GM19035 (cell line): ENCODE measurements around the gene PIK3IP1.
"Not testable (repeated sequence)": the region's sequence is repeated elsewhere in the genome, so short reads cannot be mapped to it uniquely, and the experiment has no call there.

Source experiments
- ATAC-seq: cut with Tn5 transposase; IDR thresholded peaks from one replicate; pipeline ENCODE4 v1.9.1; 2021; ENCODE audit not compliant: unreplicated experiment

Gene PIK3IP1, protein sequence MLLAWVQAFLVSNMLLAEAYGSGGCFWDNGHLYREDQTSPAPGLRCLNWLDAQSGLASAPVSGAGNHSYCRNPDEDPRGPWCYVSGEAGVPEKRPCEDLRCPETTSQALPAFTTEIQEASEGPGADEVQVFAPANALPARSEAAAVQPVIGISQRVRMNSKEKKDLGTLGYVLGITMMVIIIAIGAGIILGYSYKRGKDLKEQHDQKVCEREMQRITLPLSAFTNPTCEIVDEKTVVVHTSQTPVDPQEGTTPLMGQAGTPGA

DNA sequence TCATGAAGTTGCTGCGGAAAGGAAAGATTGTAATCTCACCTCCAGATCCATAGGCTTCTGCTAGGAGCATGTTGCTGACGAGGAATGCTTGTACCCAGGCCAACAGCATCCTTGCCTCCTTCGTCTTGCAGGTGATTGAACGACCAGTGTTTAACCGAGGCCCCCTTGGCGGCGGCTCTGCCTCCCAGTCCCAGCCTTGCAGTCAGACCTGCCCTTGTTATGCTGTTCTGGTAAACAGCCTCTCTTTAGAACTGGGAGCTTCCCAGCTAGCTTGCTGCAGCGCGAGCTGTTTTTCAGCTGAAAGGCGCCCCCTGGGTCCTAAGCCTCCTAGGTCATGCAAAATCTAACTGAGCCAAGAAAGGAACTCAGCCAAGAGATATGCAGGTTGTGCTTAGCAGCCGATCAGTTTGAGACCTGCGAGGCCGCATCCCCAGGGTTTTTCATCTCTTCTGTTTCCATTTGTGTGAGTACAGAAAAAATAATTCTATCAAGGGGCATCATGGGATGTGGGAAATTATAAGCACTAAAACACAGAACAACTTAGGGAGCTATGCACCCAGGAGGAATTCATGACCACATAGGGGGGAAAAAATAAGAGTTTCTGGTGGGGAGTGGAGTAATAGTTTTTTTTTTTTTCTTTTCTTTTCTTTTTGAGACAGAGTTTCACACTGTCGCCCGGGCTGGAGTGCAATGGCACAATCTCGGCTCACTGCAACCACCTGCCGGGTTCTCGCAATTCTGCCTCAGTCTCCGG lies at the start of gene PIK3IP1:
TSS of gene PIK3IP1 (minus strand) at position 253 of the 754 bp plus-strand sequence. CDS start at position 109, 144 bp downstream.
- ATAC-seq: no peak

DNA sequence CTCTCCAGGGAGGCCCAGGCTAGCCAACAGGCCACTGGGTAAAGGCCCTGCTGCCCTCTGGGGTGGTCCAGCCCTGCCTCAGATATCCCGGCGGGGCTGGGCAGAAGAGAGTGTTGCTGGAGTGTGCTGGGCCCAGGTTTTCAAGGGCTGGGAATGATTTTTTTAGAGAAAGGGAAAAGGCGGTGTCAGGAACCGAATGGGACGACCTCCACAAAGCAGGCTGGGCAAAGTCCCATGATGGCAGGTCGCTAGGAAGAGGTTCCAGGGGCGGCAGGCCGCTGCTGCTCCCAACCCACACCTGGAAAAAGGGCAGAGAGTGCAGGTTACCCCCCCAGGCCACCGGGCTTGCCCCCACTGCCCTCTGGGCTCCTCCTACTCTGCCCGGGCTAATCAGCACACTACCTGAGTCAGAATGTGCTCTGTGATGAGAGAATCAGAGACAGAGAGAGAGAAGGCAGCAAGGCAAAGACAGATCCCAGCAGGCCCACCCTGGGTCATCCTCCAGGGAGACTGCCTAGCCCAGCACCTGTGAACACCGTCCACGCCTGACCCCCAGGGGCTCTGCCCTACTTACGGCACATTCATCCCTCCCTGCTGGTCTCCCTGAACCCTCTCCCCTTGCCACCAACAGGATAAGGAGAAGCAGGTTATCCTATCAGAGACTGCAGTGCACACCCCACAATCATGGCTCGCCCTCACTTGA lies 49.2 kb upstream of the PIK3IP1 start:
- no peak for ATAC-seq

DNA sequence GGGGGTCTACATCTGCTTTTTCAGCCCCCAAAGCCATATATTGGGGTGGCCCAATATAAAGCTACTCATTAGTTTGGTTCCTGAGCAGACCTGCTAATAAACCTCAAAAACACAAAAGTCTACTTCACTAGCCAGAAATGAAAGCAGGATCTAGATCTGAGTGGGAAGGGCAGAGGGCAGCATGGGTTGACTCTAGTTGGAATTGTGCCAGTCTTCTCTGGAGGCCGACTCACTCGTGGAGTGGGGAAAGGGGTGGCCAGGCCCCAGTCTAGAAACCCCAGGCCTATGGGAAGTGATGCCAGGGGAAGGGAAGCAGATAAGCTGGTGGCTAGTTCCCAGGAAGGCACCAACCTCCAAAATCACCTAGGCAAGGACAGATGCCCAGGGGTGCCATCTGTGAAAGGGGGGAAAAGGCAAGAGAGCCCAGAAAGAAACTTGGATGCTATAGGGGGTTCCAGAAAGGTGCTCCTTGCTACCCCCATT lies 48.5 kb upstream of the PIK3IP1 start:
- no peak for ATAC-seq

DNA sequence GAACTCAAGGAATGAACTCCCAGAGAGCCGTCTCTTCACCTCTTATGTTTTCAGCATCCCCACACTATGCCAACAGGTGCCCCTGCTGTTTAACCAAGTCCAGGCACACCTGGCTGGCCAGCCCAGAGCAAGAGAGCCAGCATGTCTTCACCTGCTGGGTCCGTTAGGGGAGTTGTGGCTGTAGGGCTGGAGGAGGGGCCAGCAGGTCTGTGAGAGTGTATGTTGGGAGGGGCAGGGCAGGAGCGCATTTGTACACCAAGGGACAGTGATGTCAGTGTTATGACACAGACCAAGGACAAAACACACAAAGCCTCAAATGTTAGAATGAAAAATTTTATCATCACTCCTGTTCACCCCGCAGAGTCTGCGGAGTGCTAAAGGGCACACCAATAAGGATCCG lies 48.1 kb upstream of the PIK3IP1 start:
- no peak for ATAC-seq

DNA sequence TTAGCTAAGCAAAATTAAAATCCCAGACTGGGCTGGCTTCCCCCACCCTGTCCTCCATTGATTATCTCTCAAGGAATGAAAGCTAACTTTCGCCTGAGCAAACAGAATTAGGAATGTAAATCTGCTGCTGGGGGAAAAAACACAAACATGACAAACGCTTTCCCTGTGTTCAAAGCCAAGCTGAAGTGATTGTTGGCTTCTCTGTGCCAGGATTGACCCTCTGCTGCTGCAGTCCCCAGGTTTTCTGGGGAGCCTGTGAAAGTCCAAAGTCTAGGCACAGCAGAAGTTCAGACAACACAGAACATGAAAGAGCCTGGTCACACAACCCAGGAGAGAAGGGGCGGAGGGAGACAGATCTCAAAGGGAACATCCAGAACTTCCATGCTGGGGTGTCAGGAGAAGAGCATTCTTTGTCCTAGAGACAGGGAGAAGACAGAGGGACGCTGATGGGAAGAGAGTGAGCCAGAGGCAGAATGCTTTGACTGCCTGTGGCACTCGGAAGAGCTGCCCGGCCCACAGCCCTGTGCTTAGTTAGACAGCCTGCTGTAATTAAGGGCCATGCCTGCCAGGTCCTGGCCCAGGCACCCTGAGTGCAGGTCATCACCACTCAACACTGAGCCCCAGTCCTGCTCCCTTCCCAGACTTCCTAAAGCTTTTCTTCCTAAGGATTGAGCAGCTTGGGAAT lies 47.0 kb upstream of the PIK3IP1 start:
- ATAC-seq: no peak

DNA sequence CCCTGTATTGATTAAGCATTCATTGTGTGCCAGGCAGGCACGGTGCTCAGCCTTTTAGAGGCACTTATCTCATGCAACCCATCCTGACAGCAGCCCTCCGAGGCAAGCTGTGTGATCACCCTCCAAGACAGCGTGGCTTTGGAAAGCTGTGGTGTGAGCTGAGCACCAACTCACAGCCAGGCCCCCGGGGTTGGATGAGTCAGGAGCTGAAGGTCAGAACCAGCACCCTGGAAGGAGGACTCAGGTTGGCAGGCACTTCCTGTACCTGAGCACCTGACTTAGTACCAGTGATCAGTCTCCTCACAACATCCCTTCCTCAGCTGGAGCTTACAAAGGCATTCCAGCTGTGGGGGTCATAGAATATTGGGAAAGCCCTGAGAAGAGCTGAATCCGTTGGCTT lies 44.9 kb upstream of the PIK3IP1 start:
- no peak for ATAC-seq

DNA sequence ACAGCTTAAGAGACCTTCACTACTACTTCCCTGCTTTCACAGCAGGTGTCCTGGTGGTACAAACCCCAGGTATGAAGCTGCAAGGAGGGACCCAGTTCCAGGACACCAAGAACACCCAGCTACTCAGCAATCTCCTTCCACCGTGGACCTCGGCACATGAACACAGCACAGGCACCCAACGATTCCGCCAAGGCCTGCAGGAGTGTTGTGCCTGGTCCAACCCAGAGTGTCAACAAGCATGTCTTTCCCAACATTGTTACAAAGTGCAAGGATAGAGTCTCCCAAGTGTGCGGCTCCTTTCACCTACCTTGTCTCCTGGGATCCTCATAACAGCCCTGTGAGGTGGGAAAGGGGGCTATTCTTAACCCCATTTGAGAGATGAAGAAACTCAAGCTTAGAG lies 42.0 kb upstream of the PIK3IP1 start:
- no peak for ATAC-seq

DNA sequence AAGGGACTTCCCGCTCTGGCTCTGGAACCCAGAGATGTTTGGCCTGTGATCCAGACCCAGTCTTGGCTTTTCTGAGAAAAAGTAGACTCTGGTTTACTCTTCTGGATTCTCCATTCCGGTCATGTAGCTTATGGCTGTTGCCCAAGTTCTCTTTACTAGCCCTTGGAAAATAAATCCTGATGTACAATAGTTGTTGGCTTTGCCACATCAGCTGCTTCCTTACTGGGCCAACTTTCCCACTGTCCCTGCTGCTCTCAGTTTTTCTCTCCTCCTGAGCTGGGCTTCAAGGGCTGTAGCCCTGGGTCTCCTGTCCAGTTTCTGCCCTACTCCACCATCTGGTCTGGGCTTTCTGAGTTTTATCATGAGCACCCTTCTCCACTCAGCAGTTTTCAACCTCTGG lies 41.4 kb upstream of the PIK3IP1 start:
- ATAC-seq: no peak

DNA sequence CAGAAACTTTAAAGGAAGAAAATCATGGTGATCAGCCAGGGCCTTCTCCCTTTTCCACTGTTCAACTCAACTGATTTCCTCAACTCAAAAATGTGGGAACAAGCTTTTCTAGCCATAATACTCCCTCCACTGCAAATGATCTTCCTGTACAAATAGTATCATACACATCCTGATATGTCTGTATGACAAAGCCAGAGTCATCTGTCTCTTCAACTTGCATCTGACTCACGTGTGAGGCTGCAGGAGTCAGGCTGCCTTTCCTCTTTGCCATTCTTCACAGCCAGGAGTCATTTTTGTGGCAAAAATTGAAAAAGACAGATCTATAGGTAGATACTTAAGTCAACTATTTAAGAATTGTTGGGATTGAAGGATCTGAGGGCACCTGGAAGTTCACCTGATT lies 40.6 kb upstream of the PIK3IP1 start:
- no peak for ATAC-seq

DNA sequence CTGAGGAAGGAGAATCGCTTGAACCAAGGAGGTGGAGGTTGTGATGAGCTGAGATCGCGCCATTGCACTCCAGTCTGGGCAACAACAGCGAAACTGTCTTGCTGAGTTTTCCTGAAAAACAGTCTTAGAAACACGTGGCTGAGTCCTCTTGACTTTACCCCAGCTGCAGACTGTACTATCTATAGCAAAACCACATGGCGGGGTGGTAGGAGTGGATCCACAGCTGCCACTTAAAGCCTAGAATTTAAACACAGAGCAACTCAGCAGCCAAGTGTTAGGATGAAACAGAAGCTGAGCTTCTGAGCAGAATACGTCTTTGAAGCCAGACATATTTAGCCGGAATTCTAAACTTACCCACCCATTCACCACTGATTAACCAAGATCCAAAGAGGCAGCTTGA lies 39.7 kb upstream of the PIK3IP1 start:
- ATAC-seq: no peak

DNA sequence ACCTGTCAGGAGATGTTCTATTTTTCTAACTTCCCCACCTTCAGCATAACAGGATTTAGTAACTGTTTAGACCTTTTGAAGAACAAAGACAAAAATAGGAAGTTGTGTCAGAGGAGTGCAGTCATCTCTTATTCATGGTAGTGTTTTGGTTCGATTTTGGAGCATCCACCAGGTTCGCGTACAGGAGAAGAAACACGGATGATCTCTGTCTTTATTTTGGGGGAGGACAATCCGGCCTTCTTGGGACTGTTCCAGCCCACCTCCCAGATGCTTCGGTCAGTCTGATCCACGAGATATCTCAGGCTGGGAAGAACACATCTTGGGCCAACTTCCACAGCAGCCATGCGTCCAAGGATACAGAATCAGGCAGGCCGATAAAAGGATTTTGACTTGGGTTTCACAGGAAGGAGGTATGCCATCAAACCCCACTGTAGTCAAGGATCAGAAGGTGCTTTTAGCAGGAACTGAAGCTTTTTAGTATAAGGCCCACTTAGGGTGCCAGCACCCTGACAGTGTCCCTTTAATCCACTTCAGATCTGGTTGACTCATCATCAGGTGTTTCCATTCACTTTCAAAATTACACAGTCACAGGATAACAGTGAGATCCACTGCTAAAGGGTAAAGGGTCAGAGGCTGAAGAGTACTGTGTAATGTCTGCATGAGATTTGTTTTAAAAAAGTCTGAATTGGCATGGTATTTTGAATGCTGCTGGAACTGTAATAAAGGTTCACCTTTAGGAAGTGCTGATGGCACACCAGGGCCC lies 37.3 kb upstream of the PIK3IP1 start:
- no peak for ATAC-seq

DNA sequence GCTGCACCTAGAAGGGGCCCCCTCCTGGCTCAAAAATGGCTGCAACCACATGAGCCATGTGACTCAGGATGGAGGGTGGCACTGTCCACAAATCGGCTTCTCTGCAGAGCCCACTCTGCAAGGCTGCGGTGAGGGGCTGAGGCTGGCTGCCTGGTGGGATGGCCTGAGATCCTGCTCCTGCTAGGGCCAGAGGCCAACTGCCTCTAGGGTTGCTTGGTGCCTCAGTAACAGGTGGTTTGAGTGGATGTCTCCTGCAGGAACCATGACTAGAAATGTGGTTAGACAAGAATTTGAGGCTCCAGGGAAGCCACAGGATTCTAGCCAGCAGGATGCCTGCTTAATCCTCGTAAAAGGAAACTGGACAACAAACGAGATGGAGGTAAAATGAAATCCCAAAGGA lies 36.7 kb upstream of the PIK3IP1 start:
- no peak for ATAC-seq

DNA sequence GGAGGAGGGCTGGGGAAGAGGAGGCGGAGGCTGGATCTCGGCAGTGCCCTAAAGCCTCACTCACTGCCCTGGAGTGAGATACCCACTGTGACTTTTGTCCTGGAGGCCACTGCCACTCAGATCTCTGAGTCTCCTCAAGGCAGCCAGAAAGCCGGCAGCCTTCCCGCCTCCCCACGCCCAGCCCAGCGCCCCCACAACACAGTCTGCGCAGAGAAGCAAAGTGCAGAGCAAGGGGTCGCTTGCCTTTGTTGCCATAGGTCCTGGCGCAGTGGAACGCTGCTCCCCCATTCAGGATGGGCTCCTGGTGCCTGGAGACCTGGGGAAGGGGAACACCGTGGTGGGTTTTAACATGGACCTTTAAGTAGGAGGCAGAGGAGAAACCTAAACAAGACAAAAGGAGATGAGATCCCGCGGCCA lies 36.3 kb upstream of the PIK3IP1 start:
- ATAC-seq: no peak

DNA sequence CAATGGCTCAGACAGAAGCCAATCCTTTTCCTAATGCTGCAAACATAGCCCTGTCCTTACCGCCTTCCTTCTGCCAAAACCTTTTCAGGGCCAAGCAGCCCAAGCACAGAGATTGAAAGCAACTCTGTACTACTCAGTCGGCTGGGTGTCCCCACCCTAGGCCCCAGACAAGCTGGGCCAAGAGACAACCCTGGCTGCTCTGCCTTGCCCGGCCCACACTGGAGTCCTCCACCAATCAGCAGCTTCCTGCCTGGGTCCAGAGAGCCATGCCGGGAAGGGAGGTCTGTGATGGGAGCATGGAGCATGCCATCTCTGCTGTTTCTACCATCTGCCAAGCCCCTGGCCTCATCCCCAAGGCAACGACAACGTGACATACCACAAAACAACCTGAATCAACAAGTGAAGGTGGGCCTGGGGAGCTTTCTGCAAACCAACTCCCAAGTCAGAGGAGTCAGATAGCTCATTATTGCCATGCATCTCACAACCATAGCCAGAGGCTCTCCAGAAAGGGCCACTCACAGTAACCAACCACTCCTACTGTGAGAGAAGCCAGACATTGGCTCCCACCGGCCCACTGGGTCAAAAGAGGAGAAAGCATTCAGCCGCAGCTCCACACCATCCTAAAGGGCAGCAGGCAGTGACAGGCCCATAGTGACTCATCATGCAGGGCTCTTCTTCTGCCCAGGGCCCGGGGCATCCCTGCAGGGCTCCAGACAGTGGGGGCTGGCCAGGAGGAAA lies 35.7 kb upstream of the PIK3IP1 start:
- ATAC-seq: no peak

DNA sequence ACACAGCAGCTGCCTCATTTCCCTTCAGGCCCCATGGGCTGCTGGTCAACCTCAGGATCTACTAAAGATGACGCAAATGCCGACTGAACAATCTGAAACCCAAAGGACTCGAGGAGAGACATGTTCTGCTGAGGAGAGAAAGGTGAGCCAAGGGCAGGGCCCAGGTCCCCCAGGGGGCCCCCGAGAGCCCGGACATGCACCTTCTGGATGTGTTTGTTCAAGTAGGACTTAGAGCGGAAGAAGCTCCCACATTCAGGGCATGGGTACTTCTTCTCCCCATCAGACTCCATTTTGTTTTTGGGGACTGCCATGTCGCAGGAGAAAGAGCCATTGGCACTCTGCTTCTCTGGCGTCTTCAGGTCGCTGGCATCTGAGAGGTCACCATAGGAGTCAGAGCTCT lies 34.6 kb upstream of the PIK3IP1 start:
- no peak for ATAC-seq

DNA sequence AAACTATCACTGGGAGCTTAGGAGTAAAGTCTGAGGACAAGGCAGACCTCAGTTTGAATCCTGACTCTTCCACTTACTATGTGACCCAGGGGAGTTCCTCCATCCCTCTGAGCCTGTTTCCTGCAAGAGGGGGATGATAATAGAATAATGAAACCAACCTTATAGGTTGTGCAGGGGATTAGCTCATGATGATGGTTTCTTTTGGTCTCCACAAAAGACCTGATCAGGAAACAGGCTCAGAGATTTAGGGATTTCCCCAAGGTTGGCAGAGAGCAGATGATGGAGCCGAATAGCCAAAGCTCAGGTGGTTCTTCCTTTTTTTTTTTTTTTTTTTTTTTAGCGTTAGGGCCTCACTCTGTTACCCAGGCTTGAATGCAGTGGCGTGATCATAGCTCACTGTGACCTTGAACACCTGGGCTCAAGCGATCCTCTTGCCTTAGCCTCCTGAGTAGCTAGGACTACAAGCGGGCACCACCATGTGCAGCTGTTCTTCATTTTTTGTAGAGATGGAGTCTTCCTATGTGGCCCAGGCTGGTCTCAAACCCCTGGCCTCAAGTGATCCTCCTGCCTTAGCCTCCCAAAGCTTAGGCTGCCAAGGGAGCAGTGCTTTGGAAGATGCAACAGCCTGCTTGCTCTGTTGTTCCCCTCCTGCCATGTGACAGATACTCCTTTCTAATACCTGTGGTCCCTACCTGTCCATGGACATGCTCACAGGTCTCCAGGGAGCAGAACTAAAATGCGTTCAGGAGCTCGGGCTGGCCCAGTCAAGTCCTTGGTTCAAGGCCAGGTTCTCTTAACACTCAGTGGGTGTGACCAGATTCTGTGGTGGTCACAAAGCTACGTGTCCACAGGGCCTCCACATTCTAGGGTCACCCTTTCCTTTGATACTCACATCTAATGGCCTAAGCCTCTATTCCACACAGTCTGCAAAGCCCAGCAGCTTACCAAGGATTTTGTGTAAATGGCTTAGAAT lies 31.6 kb upstream of the PIK3IP1 start:
- ATAC-seq: no peak

DNA sequence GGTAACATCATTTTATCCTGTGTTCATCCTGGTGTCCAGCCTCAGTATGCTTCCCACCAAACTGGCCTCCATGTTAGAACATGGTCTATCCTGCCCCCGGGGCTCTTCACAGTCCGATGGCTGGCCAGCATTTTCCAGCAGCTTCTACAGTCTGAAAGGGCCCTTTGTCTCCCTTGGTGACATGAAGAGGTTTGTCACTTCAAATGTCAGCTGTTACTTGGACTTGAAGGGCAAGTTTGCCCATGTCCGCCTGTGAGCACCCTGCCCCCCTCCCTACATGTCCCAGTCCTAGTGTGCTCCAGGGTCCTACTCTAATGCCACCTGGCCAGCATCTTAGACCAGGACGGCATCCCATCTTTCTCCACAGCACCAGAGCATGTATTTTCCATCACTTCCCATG lies 29.1 kb upstream of the PIK3IP1 start:
- ATAC-seq: no peak

DNA sequence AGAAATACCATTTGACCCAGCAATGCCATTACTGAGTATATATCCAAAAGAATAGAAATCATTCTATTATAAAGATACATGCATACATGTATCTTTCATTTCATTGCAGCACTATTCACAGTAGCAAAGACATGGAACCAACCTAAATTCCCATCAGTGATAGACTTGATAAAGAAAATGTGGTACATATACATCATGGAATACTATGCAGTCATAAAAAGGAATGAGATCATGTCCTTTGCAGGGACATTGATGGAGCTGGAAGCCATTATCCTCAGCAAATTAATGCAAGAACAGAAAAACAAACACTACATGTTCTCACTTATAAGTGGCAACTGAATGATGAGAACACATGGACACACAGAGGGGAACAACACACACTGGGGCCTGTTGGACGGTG lies 21.9 kb upstream of the PIK3IP1 start:
- ATAC-seq: not testable (repeated sequence)
